GM12873 (cell line): ENCODE measurements around the gene CFAP57.

Source experiments
- CTCF ChIP-seq: IDR thresholded peaks from 2 replicates; pipeline ENCODE4 v1.5.1; 2012; ENCODE audit warnings: low read depth, mild to moderate bottlenecking, moderate library complexity, low read length, control low read depth; ENCODE audit not compliant: insufficient read depth; ENCODE audit errors: missing control alignments

The CFAP57 gene

GRCh38 chr1:43294761-43295160, 122.6 kb downstream of the CFAP57 start:
- TF ChIP-seq CTCF = no peak

GRCh38 chr1:43296207-43296606, 124.1 kb downstream of the CFAP57 start:
- TF ChIP-seq CTCF = no peak

GRCh38 chr1:43298055-43298454, 125.9 kb downstream of the CFAP57 start:
- no peak for TF ChIP-seq CTCF

- no peak for TF ChIP-seq CTCF
Measured at GRCh38 chr1:43299101-43299500, 127.0 kb downstream of the CFAP57 start.

- TF ChIP-seq CTCF = no peak
Measured at GRCh38 chr1:43300378-43301094, 128.4 kb downstream of the CFAP57 start, which contains the start of gene TIE1. TSS of gene TIE1 (plus strand) at chr1:43300982. CDS start at chr1:43301072, 90 bp downstream.

GRCh38 chr1:43302201-43302600, 130.1 kb downstream of the CFAP57 start:
- TF ChIP-seq CTCF = no peak

- TF ChIP-seq CTCF = no peak
Measured at GRCh38 chr1:43302721-43303470, 130.8 kb downstream of the CFAP57 start.
